GM12801 (cell line): ENCODE measurements around the gene MANEAL.

Source experiments
- TF ChIP-seq, protein P1 (sequence below): IDR thresholded peaks from one replicate; pipeline ENCODE4 v1.5.1; 2011; ENCODE audit warnings: control low read depth; ENCODE audit not compliant: insufficient read length; ENCODE audit errors: extremely low read depth

Gene MANEAL

GRCh38 chr1:37794372-37795339 lies 1.0 kb downstream of the MANEAL start:
- TF ChIP-seq, protein P1, sequence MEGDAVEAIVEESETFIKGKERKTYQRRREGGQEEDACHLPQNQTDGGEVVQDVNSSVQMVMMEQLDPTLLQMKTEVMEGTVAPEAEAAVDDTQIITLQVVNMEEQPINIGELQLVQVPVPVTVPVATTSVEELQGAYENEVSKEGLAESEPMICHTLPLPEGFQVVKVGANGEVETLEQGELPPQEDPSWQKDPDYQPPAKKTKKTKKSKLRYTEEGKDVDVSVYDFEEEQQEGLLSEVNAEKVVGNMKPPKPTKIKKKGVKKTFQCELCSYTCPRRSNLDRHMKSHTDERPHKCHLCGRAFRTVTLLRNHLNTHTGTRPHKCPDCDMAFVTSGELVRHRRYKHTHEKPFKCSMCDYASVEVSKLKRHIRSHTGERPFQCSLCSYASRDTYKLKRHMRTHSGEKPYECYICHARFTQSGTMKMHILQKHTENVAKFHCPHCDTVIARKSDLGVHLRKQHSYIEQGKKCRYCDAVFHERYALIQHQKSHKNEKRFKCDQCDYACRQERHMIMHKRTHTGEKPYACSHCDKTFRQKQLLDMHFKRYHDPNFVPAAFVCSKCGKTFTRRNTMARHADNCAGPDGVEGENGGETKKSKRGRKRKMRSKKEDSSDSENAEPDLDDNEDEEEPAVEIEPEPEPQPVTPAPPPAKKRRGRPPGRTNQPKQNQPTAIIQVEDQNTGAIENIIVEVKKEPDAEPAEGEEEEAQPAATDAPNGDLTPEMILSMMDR = no peak

GRCh38 chr1:37795340-37796125 lies 1.9 kb downstream of the MANEAL start:
- TF ChIP-seq, protein P1 = no peak

- TF ChIP-seq, protein P1 = no peak
Observed at GRCh38 chr1:37797750-37798345, 4.2 kb downstream of the MANEAL start.

DNA sequence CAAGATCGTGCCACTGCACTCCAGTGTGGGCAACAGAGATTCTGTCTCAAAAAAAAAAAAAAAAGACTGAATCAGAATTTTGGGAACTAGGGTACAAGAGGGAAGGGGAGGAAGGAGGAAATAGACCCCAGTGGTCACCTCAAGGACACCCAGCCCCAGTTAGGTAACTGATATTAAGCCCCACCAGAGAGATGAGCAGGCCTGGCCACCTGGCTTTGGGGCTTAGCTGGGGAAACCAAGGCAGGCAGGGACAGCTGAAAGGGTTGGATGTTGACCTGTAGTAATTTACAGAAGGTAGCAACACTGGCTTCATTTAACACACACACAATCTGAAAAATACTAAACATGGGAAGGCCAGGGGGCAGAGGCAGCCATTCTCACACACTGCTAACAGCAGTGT lies 8.8 kb downstream of the MANEAL start:
- TF ChIP-seq, protein P1 = no peak

- TF ChIP-seq, protein P1 = no peak
Observed at GRCh38 chr1:37807220-37807554, 13.5 kb downstream of the MANEAL start.

DNA sequence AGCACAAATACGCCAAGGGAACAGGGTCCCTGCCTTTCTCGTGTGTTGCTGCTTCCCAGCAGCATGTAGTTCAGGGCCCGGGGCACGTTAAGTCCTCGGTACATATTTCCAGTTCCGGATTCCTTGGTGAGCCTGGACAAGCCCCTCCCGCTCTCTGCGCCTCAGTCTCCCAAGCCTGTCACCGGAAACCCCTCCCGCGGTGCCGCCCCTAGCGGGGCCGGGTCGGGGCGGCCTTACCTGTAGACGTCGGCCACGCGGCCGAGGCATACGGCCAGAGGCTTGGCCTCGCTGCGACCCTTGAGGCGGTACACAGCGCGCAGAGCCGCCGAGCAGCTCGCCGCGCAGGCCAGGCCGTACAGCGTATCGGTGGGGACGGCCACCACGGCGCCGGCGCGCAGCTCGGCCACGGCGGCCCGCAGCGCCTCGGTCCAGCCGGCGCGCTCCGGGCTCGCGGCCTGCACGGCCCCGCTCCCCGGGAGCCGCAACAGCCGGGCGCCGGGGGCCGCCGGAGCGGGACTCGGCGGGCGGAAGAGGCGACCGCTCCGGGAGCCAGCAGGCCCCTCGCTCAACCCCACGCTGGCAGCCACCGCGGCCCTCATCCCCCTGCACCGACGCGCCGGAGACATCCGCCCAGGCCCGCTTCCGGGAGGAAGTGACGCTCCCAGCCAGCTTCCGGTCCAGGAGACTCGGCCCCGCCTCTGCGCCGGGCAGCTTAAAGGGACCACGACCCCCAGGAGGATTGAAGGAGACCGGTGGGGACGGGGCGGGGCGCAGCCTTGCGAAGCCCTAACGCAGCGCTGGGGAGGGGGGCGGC lies 14.1 kb downstream of the MANEAL start, which contains the start of the genes C1orf122 and YRDC:
Gene C1orf122, plus strand, starts transcription at position 236 of the 814 bp plus-strand sequence. CDS start 615 bp downstream, outside the sequence.
Gene YRDC, minus strand, starts transcription at position 654 of the 814 bp plus-strand sequence. Its CDS starts 28 bp downstream, at position 626.
- TF ChIP-seq, protein P1 = no peak
